Spleen (tissue), 11 donors: Measurements from ENCODE around the gene RSPH1. TPM values are rescaled to one million over a fixed set of nuclear protein-coding genes. Genes with fewer than 3 reads are reported as not detected.

Experiments used
- DNase-seq: peaks from one replicate; pipeline ENCODE4 v3.0.0-alpha.2; 2020
- H3K27ac ChIP-seq, 8 donors: fragments of 200-600 bp; sonication (generic) in 7 of 8; 1 replicate in 4 of 8; 2 replicates in 4 of 8; pipeline versions ENCODE4 v1.5.0 to v1.8.0; 2016 to 2021; ENCODE audit warnings: inconsistent platforms in 4 of 8, mild to moderate bottlenecking in 4 of 8, moderate library complexity in 1 of 8
- H3K27me3 ChIP-seq, 7 donors: fragments of 200-600 bp; sonication (generic) in 6 of 7; replicated peaks in 1 of 7; 1 replicate in 4 of 7; 2 replicates in 3 of 7; pipeline versions ENCODE4 v1.5.0 to v1.8.0; 2016 to 2021; ENCODE audit warnings: inconsistent platforms in 3 of 7, mild to moderate bottlenecking in 1 of 7
- H3K36me3 ChIP-seq, 6 donors: fragments of 200-600 bp; sonication (generic) in 5 of 6; 1 replicate in 4 of 6; 2 replicates in 2 of 6; pipeline versions ENCODE4 v1.5.0 to v1.8.0; 2016 to 2021; ENCODE audit warnings: inconsistent platforms in 2 of 6
- H3K4me1 ChIP-seq, 6 donors: fragments of 200-600 bp; sonication (generic) in 5 of 6; 1 replicate in 3 of 6; 2 replicates in 3 of 6; pipeline versions ENCODE4 v1.5.0 to v1.8.0; 2016 to 2021; ENCODE audit warnings: inconsistent platforms in 3 of 6
- H3K4me3 ChIP-seq, 8 donors: fragments of 200-600 bp; sonication (generic) in 7 of 8; 1 replicate in 4 of 8; 2 replicates in 4 of 8; pipeline versions ENCODE4 v1.5.0 to v1.8.0; 2016 to 2021; ENCODE audit warnings: inconsistent platforms in 4 of 8, mild to moderate bottlenecking in 4 of 8, moderate library complexity in 2 of 8
- H3K9me3 ChIP-seq, 8 donors: fragments of 200-600 bp; sonication (generic) in 7 of 8; 1 replicate in 4 of 8; 2 replicates in 4 of 8; pipeline versions ENCODE4 v1.5.0 to v1.8.0; 2016 to 2021; ENCODE audit warnings: inconsistent platforms in 4 of 8
- POLR2A ChIP-seq, 3 donors: fragments of 450-650 bp; IDR thresholded peaks; one replicate each; pipeline ENCODE4 v1.5.1; 2017; ENCODE audit warnings: antibody characterized with exemption in 3 of 3, mild to moderate bottlenecking in 1 of 3
- POLR2AphosphoS5 ChIP-seq, 3 donors: sonication (generic); formaldehyde crosslinking; IDR thresholded peaks; one replicate each; pipeline ENCODE4 v1.5.1; 2017; ENCODE audit warnings: antibody characterized with exemption in 3 of 3
- WGBS, 5 donors: extraction: QIAGEN DNeasy Blood & Tissue Kit in 3 of 5; methylation state at CpG; one replicate each; pipeline versions ENCODE4 v1.1.5 to v1.1.7; 2013 to 2018; 5-methylcytosine and 5-hydroxymethylcytosine counted together
- intact Hi-C: fragments of 100-400 bp; cut with DNase I; formaldehyde crosslinking; loops from one replicate; pipeline ENCODE4 v1.15.0; 2023; ENCODE audit warnings: low total_unique reads
- polyA plus RNA-seq, 3 donors: library from polyadenylated mRNA; stranded (reverse); fragments of 200-250 nt; gene quantifications; one replicate each; pipeline ENCODE4 v1.2.1, GENCODE V29; 2013
- total RNA-seq, 7 donors: library from RNA; depleted of rRNA in 3 of 7; stranded (reverse); fragments of >200 nt in 3 of 7; fragmentation: NEBNext Ultra II Directional in 4 of 7; extraction: Animal tissue kit (Norgen Biotek cat#: 25700) in 4 of 7; gene quantifications; one replicate each; pipeline versions ENCODE4 v1.1.0 to v1.2.1, GENCODE V29; 2016 to 2021
- TF ChIP-seq, protein P1 (sequence below), 11 experiments: fragments of 200-600 bp in 7 of 11; fragments of 450-650 bp in 4 of 11; sonication (generic) in 4 of 11; IDR thresholded peaks in 8 of 11; conservative IDR thresholded peaks in 3 of 11; 1 replicate in 7 of 11; 2 replicates in 4 of 11; pipeline versions ENCODE4 v1.4.0 to v1.8.0; 2016 to 2021; ENCODE audit warnings: antibody characterized with exemption in 11 of 11, inconsistent platforms in 4 of 11, mild to moderate bottlenecking in 1 of 11
- donor health status: healthy with polysubstance abuse.
- donor health status: DM: no; HTN: no; CAD: no; lungs with moderate emphysema.
- donor health status: DM: no; HTN: no; CAD: no.
- donor health status: Bipolar disorder and iron deficiency.
- donor health status: healthy.
- donor health status: DM: no; HTN: no; CAD: no.
- donor health status: DM: yes; HTN: yes; CAD: no.

Gene RSPH1
- total and polyA plus RNA-seq, 10 donors: 0.10 to 0.35 (median 0.26) TPM; not detected in 5

DNA sequence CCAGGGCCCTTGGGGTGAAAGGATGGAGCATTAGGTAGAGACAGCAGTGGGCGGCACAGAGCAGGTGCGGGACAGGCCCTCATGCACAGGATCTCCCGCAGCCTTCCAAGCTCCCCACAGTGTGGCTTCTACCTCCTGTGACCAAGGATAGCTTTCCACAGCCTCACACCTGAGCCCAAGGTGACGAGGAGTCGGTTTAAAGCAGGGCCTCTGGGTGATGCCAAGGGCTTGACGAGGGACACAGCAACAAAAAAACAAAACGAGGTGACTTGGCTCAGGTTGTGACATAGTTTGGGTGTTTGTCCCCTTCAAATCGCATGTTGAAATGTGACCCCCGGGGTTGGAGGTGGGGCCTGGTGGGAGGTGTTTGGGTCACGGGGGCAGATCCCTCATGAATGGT is 15.3 kb downstream of the RSPH1 start:
- peaks cover 0 to 6% (median 0%) of the 10 kb centered on the region in 7 donors for H3K27me3 ChIP-seq
- 89 to 93% (median 91%) methylated on average over 10 of the region's 10 CpGs for WGBS, 5 donors
- no peaks in the 10 kb centered on the region for H3K4me1 ChIP-seq
- no peaks in the 10 kb centered on the region for H3K36me3 ChIP-seq
- TF ChIP-seq POLR2A (IDR thresholded peaks at IDR 0.05) (no peak), POLR2AphosphoS5 (IDR thresholded peaks at IDR 0.05) (no peak)
- TF ChIP-seq, protein P1, sequence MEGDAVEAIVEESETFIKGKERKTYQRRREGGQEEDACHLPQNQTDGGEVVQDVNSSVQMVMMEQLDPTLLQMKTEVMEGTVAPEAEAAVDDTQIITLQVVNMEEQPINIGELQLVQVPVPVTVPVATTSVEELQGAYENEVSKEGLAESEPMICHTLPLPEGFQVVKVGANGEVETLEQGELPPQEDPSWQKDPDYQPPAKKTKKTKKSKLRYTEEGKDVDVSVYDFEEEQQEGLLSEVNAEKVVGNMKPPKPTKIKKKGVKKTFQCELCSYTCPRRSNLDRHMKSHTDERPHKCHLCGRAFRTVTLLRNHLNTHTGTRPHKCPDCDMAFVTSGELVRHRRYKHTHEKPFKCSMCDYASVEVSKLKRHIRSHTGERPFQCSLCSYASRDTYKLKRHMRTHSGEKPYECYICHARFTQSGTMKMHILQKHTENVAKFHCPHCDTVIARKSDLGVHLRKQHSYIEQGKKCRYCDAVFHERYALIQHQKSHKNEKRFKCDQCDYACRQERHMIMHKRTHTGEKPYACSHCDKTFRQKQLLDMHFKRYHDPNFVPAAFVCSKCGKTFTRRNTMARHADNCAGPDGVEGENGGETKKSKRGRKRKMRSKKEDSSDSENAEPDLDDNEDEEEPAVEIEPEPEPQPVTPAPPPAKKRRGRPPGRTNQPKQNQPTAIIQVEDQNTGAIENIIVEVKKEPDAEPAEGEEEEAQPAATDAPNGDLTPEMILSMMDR (IDR thresholded peaks at IDR 0.05 in 8 of 11, conservative IDR thresholded peaks at IDR 0.05 in 3 of 11): no peak
- H3K9me3 ChIP-seq: no peaks in the 10 kb centered on the region
- no peak overlapping the region for H3K4me3 ChIP-seq
- intact Hi-C loops: no loop called here
- no peak for DNase-seq
- no peak overlapping the region for H3K27ac ChIP-seq

DNA sequence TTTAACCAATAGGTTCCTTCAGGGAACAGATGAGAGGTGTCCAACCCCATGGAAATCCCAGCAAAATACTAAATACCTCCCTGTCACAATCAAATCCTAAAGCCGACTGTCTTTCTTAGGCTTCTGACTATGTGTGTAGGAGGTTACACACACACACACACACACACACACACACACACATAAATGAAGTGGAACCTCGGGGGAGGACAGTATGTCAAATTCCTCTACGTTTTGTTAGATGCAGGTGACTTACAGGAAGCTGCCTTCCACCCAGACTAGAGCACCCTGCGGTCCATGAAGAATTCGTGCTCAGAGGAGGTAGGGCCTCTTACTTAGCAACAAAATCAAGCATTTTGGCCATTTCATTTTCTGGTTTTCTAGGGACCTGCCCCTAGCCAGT is 16.4 kb downstream of the RSPH1 start:
- no peak for DNase-seq
- intact Hi-C loops: no loop called here
- 60 to 78% (median 69%) methylated on average over 5 of the region's 5 CpGs for WGBS, 5 donors
- TF ChIP-seq POLR2AphosphoS5 (IDR thresholded peaks at IDR 0.05) (no peak), POLR2A (IDR thresholded peaks at IDR 0.05) (no peak)
- TF ChIP-seq, protein P1 (IDR thresholded peaks at IDR 0.05 in 8 of 11, conservative IDR thresholded peaks at IDR 0.05 in 3 of 11): no peak
- H3K4me1 ChIP-seq: no peaks in the 10 kb centered on the region
- H3K4me3 ChIP-seq: no peak overlapping the region
- no peaks in the 10 kb centered on the region for H3K36me3 ChIP-seq
- H3K27me3 ChIP-seq: no peaks in the 10 kb centered on the region
- no peaks in the 10 kb centered on the region for H3K9me3 ChIP-seq
- H3K27ac ChIP-seq: no peak overlapping the region

DNA sequence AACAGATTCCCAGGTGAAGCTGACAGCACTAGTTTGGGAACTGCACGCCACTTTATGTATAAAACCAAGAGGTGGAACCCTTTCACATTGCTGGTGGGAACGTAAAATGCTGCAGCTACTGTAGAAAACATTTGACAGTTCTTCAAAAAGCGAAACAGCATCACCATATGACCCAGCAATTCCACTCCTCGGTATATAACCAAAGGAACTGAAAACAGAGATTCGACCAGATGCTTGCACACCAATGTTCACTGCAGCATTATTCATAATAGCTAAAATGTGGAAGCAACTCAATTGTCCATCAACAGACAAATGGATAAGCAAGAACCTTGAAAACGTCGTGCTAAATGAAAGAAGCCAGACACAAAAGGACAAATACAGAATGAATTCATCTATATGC is 17.5 kb downstream of the RSPH1 start:
- Histone ChIP-seq H3K27ac (no peak overlapping the region), H3K36me3 (no peaks in the 10 kb centered on the region), H3K27me3 (peaks cover 0 to 10% (median 0%) of the 10 kb centered on the region in 7 donors), H3K9me3 (no peaks in the 10 kb centered on the region), H3K4me3 (no peak overlapping the region), H3K4me1 (peaks cover 0 to 3% (median 0%) of the 10 kb centered on the region in 6 donors)
- WGBS, 5 donors: 55 to 77% (median 71%) methylated on average over 7 of the region's 7 CpGs
- TF ChIP-seq POLR2A (IDR thresholded peaks at IDR 0.05) (no peak), POLR2AphosphoS5 (IDR thresholded peaks at IDR 0.05) (no peak)
- TF ChIP-seq, protein P1 (IDR thresholded peaks at IDR 0.05 in 8 of 11, conservative IDR thresholded peaks at IDR 0.05 in 3 of 11): no peak
- intact Hi-C loops: no loop called here
- no peak for DNase-seq

DNA sequence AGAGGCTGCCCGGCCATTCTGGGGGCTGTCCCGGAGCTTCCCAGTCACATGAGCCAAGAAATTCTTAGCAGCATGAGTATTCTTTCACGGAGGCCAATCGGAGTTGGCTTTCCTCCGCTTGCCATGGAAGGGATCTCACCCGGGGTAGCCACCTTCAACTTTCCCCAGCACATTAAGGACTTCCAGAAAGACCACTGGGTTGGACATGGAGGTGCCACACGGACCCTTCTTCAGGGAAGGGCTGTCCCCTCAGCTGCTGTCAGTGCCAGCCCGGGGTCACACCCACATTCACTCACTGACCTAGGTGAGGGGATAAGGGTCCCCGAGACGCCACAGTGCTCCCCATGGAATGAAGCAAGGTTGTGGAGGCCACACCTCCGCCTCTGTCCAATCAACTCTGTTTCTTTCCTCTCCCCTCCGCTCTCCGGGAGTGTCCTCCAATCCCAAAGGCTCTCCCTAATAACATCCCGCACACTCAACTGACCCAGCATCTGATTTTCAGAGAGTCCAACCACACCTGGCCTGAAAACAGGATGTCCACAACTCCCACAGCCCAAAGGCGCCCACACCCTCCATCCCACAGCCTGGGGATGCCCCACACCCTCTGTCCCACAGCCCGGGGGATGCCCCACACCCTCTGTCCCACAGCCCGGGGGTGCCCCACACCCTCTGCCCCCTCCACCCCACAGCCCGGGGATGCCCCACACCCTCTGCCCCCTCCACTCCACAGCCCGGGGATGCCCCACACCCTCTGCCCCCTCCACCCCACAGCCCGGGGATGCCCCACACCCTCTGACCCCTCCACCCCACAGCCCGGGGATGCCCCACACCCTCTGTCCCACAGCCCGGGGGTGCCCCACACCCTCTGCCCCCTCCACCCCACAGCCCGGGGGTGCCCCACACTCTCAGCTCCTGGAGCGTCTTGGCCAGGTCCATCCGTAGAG is 19.4 kb downstream of the RSPH1 start:
- TF ChIP-seq POLR2AphosphoS5 (IDR thresholded peaks at IDR 0.05) (no peak), POLR2A (IDR thresholded peaks at IDR 0.05) (no peak)
- TF ChIP-seq, protein P1 (IDR thresholded peaks at IDR 0.05 in 8 of 11, conservative IDR thresholded peaks at IDR 0.05 in 3 of 11): no peak
- Histone ChIP-seq H3K27ac (no peak overlapping the region), H3K4me3 (no peak overlapping the region), H3K27me3 (peaks cover 0 to 16% (median 0%) of the 10 kb centered on the region in 7 donors), H3K9me3 (no peaks in the 10 kb centered on the region), H3K4me1 (peaks cover 0 to 3% (median 0%) of the 10 kb centered on the region in 6 donors), H3K36me3 (no peaks in the 10 kb centered on the region)
- intact Hi-C loops: no loop called here
- WGBS, 5 donors: 81 to 94% (median 87%) methylated on average over 23 to 25 of the region's 25 CpGs
- DNase-seq: no peak
